Esophagus (tissue), 2 donors: Measurements from ENCODE around the gene TBX21. TPM values are rescaled to one million over a fixed set of nuclear protein-coding genes. Genes with fewer than 3 reads are reported as not detected.

Source experiments
- H3K27ac ChIP-seq, 2 donors: one replicate each; pipeline ENCODE4 v1.5.1; 2013; ENCODE audit warnings: low read depth in 2 of 2, mild to moderate bottlenecking in 2 of 2, inconsistent platforms in 1 of 2, low read length in 1 of 2, moderate library complexity in 1 of 2
- H3K27me3 ChIP-seq, 2 donors: one replicate each; pipeline ENCODE4 v1.6.1; 2013; ENCODE audit warnings: low read length in 2 of 2, control low read depth in 1 of 2, mild to moderate bottlenecking in 1 of 2; ENCODE audit not compliant: insufficient read depth in 2 of 2, control insufficient read depth in 1 of 2
- H3K36me3 ChIP-seq, 2 donors: one replicate each; pipeline ENCODE4 v1.6.1; 2013; ENCODE audit warnings: low read length in 1 of 2; ENCODE audit not compliant: control insufficient read depth in 2 of 2, insufficient read depth in 2 of 2
- H3K4me1 ChIP-seq, 2 donors: one replicate each; pipeline ENCODE4 v1.6.1; 2013; ENCODE audit warnings: low read length in 1 of 2; ENCODE audit not compliant: control insufficient read depth in 2 of 2, insufficient read depth in 2 of 2
- H3K4me3 ChIP-seq, 2 donors: one replicate each; pipeline ENCODE4 v1.5.1; 2013; ENCODE audit warnings: low read length in 2 of 2, mild to moderate bottlenecking in 2 of 2, low read depth in 1 of 2, moderate library complexity in 1 of 2
- H3K9me3 ChIP-seq, 2 donors: one replicate each; pipeline ENCODE4 v1.6.1; 2013; ENCODE audit warnings: mild to moderate bottlenecking in 2 of 2, low read depth in 1 of 2, low read length in 1 of 2, moderate library complexity in 1 of 2; ENCODE audit not compliant: control insufficient read depth in 2 of 2, insufficient read depth in 1 of 2
- WGBS, 2 donors: extraction: QIAGEN DNeasy Blood & Tissue Kit; methylation state at CpG; one replicate each; pipeline ENCODE4 v1.1.7; 2013; 5-methylcytosine and 5-hydroxymethylcytosine counted together
- polyA plus RNA-seq, 2 donors: library from polyadenylated mRNA; stranded (reverse); fragments of 200-250 nt; gene quantifications; one replicate each; pipeline ENCODE4 v1.2.3, GENCODE V29; 2013
- donor health status: healthy with polysubstance abuse.
- donor health status: Bipolar disorder and iron deficiency.

TBX21 gene
- polyA plus RNA-seq, 2 donors: 0.18 to 0.24 TPM

GRCh38 chr17:47690121-47690520 is 42.9 kb upstream of the TBX21 start:
- WGBS, 2 donors: 64 to 65% methylated on average over 3 of the region's 3 CpGs
- H3K27me3 ChIP-seq: no peaks in the 10 kb centered on the region
- H3K9me3 ChIP-seq: no peaks in the 10 kb centered on the region
- H3K4me1 ChIP-seq: peaks cover 0 to 11% of the 10 kb centered on the region in 2 donors
- no peak overlapping the region for H3K4me3 ChIP-seq
- no peak overlapping the region for H3K27ac ChIP-seq
- H3K36me3 ChIP-seq: no peaks in the 10 kb centered on the region

GRCh38 chr17:47692137-47692894 is 40.7 kb upstream of the TBX21 start:
- Histone ChIP-seq H3K27ac (peak overlapping the region in 1 of 2 donors; percentile 68), H3K4me3 (no peak overlapping the region), H3K27me3 (no peaks in the 10 kb centered on the region), H3K4me1 (peaks cover 0 to 20% of the 10 kb centered on the region in 2 donors), H3K36me3 (peaks cover 0 to 5% of the 10 kb centered on the region in 2 donors), H3K9me3 (no peaks in the 10 kb centered on the region)
- 67 to 71% methylated on average over 2 of the region's 2 CpGs for WGBS, 2 donors

- H3K36me3 ChIP-seq: peaks cover 0 to 7% of the 10 kb centered on the region in 2 donors
- no peaks in the 10 kb centered on the region for H3K9me3 ChIP-seq
- peak overlapping the region; percentile 59 to 87 for H3K4me3 ChIP-seq
- WGBS, 2 donors: 24 to 25% methylated on average over 10 of the region's 10 CpGs
- peak overlapping the region; percentile 80 to 81 for H3K27ac ChIP-seq
- peaks cover 0 to 22% of the 10 kb centered on the region in 2 donors for H3K4me1 ChIP-seq
- H3K27me3 ChIP-seq: no peaks in the 10 kb centered on the region
These were observed 39.9 kb upstream of the TBX21 start for GRCh38 chr17:47692895-47693730.

- no peaks in the 10 kb centered on the region for H3K9me3 ChIP-seq
- peaks cover 0 to 22% of the 10 kb centered on the region in 2 donors for H3K4me1 ChIP-seq
- peak within 1 kb of the TSS; percentile 59 to 87 for H3K4me3 ChIP-seq
- H3K36me3 ChIP-seq: peaks cover 0 to 7% of the 10 kb centered on the region in 2 donors
- H3K27me3 ChIP-seq: no peaks in the 10 kb centered on the region
- H3K27ac ChIP-seq: peak within 1 kb of the TSS; percentile 80 to 81
- WGBS, 2 donors: 0% methylated on average over 53 to 80 of the region's 87 CpGs
These were observed 39.1 kb upstream of the TBX21 start, which contains the start of gene TBKBP1 for GRCh38 chr17:47693731-47694580. Gene TBKBP1 (plus strand): TSS chr17:47694161. CDS start chr17:47696113, 1,952 bp downstream.

GRCh38 chr17:47694581-47695428 is 38.2 kb upstream of the TBX21 start:
- Histone ChIP-seq H3K9me3 (no peaks in the 10 kb centered on the region), H3K4me1 (peaks cover 0 to 22% of the 10 kb centered on the region in 2 donors)

GRCh38 chr17:47695429-47696376 is 37.3 kb upstream of the TBX21 start:
- peaks cover 0 to 22% of the 10 kb centered on the region in 2 donors for H3K4me1 ChIP-seq
- peaks cover 4 to 9% of the 10 kb centered on the region in 2 donors for H3K36me3 ChIP-seq
- H3K9me3 ChIP-seq: no peaks in the 10 kb centered on the region
- H3K27ac ChIP-seq: peak overlapping the region; percentile 74 to 81
- H3K4me3 ChIP-seq: peak overlapping the region; percentile 50 to 87
- H3K27me3 ChIP-seq: no peaks in the 10 kb centered on the region
- WGBS, 2 donors: 42 to 43% methylated on average over 46 to 47 of the region's 47 CpGs

More at GRCh38 chr17:47694581-47695428, 38.2 kb upstream of the TBX21 start:
- WGBS, 2 donors: 1% methylated on average over 50 to 65 of the region's 65 CpGs
- Histone ChIP-seq H3K4me3 (peak overlapping the region; percentile 50 to 87), H3K36me3 (peaks cover 0 to 9% of the 10 kb centered on the region in 2 donors), H3K27me3 (no peaks in the 10 kb centered on the region), H3K27ac (peak overlapping the region; percentile 74 to 81)

- no peaks in the 10 kb centered on the region for H3K9me3 ChIP-seq
- H3K27me3 ChIP-seq: no peaks in the 10 kb centered on the region
- no peak overlapping the region for H3K27ac ChIP-seq
- H3K4me1 ChIP-seq: peaks cover 2 to 22% of the 10 kb centered on the region in 2 donors
- no peak overlapping the region for H3K4me3 ChIP-seq
- H3K36me3 ChIP-seq: peaks cover 4 to 9% of the 10 kb centered on the region in 2 donors
- WGBS, 2 donors: 75 to 83% methylated on average over 11 of the region's 11 CpGs
These were observed 36.1 kb upstream of the TBX21 start for GRCh38 chr17:47696717-47697642.
